T1000 (cell line): ENCODE measurements around the gene SERGEF.

Source experiments
- DNase-seq: peaks from one replicate; lab custom pipeline; 2025; ENCODE audit warnings: mixed read lengths; lab: John Stamatoyannopoulos, UW

The SERGEF gene

DNA sequence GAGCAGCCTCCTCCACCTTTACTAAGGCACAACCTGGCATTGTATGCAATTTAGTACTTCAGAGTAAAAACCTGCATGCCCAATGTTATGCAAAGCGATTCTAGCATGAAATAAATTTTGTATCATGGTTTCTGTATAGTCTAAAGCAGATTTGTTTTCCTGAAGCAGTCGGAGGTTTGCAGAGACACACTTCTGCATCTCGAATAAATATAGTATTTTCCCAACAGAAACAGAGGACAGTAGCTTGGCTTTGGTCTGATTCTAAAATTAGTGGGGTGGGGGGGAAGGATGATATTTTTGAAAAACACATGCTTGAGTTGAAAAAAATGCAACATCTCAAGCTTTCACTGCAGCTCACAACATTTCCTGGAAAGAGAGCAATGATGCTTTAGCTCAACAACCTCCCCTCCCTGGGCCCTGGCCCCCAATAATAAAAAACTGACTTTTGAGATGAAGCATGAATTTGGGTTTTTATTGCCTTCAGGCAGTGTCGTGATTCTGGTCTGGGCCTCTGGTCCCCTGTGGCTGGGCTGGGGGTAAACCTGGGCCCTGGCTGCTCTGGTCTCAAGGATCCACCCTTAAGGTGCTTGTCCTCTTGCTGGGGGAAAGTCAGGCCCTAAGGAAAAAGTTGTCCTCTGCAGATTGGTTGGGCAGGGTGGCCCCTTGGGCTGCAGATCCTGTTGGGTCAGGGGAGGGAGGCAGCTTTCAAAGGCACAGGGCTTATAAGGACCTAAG lies 230.1 kb downstream of the SERGEF start:
- no peak for DNase-seq

DNA sequence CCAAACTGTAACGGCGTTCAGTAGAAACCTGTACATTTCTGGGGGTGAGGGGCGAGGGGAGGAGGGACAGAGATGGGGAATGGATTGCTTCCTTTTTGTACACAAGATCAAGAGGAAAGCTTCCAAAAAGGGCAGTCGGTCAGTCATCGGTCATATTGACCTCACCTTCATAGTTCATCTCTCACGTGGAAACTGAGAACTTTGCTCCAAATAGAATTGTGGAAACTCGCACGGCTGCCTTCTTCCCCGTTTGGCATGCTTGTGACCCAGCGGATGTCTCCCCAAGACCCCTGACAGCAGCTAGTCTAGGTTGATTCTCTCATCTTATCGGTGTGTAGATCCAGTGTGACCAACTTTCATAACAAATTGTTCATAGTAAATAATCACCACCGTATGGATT lies 230.7 kb downstream of the SERGEF start:
- no peak for DNase-seq

DNA sequence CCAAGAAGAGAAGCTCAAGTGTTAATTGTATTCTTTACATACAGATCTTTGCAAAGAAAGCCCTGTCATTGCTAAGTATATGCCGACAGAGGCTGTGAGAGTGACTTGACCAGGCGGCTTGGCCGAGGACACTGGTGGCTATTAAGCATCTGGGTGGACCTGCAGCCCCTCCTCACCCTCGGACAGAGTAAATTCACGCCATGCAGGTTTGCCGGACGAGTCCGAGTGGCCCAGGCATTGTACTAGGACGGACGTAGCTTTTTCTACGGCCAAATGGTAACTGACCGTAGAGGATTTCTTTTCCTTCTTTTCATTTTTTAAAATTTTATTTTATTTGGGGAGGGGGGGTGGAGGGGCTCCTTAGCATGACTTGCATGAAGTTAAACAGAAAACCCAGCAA lies 231.2 kb downstream of the SERGEF start:
- DNase-seq, result no peak

DNA sequence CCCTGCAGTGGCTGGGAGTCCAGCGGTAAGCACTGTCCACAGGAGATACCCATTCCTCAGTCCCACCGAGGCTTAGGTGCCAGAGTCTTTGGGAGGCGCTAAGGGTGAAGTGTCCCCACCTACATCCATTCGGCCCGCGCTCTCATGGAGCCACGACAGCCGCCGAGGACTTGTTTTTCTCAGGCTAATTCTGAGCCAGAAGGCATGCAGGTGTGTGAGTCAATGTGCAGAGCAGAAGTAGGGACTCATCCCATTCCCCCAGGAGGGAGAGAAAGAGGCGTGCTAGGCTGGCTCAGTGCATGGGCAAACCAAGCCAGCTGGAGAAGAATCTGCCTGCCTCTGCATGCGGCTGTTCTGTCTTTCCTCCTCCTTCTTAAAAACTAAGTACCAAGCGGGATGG lies 231.6 kb downstream of the SERGEF start:
- no peak for DNase-seq

DNA sequence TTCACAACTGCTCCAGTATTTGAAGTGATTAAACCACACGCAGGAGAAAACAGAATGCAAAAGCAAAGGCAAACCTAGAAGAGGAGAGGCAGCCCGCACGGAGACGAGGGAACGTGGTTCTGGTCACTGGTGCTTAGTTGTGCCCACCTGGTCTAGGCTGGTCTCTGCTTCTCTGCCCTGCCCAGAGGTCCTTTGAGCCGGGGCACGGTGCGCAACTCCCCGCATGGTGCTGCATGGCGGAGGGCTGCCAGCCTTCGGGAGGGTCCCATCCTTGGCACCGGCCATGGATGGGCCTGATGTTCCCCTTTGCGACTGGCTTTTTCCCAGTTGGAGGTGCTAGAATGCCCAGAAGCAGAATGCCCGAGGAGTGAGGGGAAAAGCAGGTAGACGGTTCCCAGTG lies 232.2 kb downstream of the SERGEF start:
- no peak for DNase-seq

DNA sequence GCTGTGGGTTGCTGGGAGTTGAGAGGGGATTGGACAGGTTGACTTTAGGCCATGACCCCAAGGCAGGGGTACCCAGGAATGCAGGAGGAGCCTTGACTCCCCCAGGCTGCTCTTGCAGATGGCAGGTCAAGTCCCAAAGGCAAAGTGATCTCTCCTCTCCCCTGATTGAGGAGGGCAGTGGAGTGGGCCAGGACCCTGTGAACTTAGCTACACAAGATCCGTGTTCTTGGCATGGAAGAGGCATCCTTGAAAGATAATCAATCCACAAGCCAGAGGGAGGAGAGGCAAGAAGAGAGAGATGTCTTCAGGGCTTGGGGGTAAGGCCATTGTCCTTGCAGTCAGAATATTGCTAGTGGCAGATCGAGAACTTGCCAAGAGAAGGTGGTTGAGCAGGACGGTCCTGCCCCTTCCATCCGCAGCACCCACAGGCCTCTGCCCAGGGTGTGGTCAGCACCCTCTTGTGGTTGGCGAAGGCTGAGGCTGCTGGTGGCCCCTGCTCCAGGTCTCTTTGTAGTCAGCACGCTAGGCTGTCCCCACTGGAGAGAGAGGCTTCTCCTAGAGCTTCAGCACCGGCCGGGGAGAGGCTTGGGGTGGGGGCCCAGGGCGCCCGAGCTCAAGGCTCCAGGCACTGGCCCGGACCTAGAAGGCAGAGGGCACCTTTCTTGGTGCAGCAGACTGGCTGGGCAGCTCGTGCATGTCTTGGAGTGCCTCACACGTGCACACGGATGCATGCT lies 232.8 kb downstream of the SERGEF start:
- DNase-seq, result no peak

DNA sequence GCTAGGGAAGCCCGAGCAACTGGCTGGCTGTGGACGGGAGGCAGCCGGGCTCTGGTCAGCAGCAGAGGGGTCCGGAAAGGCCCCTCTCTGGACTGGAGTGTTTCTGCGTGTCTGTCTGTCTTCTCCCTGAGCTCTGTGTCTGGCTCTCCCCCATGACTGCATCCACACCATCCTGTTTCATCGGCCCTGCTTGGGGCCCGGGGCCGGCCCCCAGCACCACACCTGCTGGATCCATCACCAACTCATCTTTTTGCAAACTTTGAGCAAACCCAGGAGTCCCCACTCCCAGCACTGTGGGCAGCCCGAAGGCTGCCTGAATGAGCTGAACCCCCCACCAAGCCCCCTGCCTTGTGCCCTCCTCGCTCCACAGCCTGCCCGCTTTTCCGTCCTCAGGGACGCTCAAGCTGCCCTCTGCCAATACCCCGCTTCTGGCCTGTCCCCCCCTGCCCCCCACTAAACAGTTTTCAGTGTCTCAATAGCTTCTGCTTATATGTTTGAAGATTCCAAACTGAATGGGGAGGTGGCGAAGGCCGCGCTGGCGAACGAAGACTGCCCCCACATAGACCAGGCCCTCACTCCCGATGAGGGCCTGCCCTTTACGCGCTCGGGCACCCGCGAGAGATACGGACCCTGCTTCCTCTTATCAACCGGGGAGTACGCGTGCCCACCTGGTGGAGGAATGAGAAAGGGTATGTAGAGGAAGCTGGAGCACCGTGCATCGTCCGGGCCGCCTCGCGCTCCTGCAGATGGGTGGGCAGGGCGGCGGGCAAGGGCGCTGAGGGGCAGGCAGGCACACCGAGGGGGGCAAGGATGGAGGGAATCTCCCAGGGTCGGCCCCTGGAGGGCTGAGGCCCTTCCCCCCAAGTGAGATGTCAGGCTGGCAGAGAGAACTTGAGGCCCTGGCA lies 233.6 kb downstream of the SERGEF start:
- no peak for DNase-seq

DNA sequence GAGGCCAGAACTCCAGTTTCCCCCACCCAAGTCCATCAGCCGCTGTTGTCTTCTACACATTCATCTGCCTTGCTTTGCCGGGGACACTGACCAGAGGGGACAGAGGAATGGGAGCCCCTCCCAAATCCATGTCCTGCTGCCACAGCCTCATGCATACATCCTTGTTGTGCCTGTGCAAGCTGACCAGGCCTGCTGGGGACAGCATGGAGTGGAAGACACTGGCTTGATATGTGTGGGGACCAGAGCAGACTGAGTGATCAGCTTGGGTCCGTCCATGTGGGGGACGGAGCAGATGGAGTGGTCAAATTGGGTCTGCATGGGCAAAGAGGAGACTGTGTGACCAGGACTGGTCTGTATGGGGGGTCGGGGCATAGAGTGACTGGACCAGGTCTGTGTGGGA lies 234.5 kb downstream of the SERGEF start:
- no peak for DNase-seq

DNA sequence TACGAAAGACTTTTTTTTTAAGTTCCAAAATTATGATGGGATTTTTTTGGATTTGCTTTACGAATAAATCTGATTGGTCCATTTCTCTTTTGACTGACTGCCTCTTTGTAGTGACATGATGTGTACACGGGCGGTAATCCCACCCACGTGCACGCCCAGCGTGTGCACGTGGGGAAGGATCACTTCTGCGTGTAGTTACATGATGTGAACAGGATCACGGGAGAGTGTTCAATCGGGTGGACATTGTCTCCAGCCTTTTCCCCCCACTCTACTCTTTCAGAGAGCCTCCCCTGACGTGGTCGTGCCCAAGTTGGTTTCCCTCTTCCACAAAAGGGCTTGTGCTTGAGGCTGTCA lies 235.1 kb downstream of the SERGEF start:
- no peak for DNase-seq

DNA sequence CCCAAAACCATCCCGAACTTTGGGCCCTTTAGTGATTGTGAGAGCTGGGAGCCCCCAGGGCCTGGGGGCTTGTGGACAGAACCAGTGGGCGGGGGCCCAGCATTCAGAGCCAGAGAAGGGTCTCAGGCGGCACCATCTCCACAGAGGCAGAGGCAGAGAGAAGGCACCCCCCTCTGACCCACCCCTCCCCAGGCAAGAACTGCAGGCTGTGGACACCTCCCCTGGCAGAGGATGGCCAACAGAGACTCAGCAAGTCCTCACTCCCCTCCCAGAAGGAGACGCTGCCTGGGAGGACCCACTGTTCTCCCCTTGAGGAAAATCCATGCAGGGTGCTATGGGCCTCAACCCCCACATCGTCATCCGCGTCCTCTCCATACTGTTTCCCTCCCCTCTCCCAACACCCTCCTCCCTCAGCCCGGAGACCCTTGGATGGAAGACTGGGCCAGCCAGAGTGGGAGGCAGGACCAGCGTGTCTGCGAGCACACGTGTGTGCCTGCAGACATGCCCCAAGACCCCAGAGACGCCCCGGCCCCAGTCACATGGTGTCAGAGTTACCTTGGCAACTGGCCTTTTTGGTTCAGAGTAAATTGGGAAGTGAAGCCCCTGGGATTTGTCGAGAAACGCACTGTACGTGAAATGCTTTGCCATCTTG lies 235.6 kb downstream of the SERGEF start:
- no peak for DNase-seq

DNA sequence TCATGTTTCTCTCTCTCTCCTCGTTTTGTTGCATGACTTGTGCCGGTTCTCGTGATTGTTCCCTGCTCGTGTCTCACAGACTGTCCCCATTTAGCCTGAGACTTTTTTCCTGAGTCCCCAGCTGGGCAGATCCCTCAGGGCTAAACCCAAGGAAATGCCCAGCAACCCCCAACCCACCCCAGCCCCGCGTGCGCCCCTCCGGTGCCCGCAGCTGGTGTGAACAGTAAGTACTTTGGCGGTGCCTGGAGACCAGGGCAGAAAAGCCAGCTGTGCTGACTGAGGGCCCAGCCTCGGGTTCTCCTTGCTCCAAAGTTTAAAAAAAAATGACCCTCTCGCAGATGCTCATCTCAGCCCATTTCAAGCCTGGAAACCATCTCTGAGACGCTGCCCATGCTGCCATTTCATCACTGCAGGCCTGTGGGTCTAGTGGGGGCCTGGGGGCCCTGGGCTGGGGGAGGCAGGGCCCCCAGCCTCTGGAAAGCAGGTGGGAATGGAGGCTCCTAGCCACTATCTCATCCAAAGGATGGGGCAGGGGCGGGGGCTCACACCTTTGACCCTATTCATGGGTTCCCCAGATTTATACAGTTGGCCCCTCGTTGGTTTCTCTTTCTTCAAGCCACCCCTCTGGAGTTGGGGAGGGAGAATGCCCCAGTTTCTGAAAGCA lies 236.5 kb downstream of the SERGEF start:
- DNase-seq, result no peak

DNA sequence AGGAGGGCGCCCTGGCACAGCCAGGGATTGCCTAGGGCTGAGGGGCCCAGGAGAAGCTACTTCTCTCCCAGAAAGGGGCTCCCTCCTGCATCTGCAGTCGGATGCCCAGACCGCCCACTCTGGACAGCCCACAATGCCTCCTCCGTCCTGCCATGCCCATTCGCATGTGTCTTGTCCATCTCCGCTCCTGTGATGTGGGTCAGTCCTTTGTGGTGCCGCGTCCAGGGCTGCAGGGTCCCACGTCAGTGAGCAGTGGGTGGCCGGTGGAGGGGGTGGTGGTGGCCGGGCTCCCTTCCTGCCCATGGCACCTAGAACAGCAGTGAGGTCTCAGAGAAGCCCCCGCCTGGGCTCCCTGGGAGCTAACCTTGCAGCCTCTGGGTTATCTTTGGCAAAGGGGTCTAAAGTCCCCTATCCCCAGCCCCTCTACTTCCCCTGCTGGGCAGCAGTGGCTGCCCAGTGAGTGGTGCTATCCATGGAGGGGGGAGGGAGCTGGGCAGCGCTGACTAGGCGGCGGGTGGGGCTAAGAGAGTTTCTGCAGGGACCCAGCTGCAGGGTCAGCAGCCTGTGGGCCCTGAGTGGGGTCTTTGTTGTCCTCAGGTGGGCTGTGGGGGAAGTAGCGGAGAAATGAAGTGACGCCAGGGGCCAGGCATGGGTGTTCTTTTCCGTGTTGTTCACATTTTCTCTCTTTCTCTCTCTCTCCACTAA lies 237.2 kb downstream of the SERGEF start:
- no peak for DNase-seq

DNA sequence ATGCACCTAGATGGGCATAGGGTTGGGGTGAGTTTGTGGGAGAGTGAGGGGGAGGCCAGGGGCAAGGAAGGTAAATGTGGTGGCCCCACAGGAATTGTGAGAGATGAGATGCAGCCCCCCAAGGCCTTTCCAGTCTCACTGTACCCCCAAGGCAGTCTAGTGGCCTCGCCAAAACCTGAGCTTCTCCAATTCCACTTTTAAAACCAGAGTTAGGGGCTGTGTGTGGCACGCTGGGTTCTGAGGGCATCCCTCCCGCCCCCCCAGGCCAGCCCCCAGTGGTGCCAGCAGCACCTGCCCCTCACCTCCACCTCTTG lies 237.9 kb downstream of the SERGEF start:
- no peak for DNase-seq

DNA sequence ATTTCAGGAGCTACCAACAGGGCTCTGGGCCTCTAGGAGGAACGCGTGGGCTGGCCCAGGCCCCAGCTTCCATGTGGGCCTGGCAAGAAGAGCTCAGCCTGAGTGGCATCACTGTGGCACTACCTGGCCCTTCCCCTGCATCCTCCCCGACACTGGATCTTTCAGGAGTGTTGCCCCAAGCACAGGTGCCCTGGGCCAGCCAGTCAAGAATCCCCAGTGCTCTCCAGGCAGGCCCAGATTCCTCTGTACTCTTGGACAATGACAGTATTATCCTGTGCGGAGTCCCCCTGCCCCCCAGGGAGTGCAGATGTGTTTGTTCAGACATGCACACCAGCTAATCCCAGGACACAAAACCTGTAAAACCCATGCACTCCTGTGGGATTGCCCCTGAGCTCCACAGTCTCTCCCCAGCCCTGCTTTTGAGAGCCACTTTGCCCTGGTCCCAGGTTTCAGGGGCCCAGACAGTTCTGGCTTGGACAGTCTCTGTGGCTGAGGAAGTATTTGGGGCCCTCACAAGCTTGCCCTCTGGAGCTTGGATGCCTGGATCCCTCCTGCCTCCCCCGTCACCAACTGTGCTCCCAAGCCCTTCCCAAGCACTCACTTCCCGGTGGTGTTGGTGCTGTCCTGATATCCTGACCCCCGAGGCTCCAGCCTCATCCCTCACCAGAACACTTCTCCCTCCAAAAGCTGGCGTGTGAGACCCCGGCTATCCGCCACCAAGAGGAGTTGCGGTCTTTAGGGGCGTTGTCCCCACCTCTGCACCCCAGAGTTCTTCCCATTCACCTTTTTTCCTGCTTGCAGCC lies 238.4 kb downstream of the SERGEF start:
- no peak for DNase-seq

DNA sequence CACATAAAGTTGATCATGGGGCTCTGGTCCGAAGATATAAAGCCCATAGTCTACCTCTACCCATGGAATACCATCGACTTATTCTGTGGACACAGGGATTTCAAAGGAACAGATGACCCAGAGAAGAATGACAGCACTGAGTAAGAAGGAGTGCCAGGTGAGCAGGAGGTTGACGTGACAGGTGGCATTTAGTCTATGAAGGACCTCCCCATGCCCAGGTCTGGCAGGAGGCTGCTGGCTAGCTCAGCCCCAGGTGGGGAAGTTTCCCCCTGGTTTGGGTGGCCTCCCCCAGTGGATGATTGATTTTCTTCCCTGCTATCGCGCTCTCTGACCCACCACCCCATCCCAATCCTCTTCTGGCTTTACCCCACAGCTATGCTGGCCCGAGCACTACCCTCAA lies 239.2 kb downstream of the SERGEF start:
- DNase-seq, result no peak

DNA sequence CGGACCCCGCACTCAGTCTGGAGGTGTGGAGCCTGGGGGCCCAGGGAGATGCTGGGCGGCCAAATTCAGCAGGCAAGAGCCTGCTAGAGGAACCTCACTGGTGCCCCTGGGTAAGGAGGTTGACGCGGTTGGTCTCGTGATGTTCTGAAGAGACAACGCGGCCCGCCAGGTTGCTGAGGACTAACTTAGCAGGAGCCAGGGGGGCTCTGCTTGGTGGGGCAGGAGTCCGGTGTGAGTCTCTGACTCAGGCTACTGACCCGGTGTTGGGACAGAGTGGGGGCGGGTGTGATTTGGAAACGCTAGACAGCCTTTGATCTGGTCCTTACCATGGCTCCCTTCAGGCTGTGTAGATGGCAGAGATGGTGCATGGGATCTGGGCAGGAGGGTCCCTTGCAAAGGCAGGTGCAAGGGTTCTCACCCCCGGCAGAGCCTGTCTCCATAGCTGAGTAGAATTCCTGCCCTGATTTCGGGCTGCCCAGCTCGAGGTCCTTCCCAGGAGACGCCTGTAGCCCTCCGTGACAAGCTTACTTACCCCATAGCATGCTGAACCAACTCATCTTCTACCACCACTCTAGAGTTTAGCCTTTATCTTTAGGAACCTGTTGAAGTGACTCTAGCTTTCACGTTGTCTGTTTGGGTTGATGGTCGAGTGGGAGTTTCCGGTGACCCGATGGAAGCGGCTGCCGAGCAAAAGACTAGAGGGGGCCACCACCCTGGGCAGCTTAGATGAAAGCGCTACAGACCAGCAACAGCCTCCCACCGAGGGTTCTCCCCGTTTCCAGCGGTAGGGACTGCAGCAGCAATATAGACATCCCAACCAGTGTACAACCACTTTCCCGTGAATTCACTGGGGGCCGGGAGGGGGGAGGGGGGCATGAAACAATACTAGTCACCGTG lies 239.9 kb downstream of the SERGEF start:
- no peak for DNase-seq

DNA sequence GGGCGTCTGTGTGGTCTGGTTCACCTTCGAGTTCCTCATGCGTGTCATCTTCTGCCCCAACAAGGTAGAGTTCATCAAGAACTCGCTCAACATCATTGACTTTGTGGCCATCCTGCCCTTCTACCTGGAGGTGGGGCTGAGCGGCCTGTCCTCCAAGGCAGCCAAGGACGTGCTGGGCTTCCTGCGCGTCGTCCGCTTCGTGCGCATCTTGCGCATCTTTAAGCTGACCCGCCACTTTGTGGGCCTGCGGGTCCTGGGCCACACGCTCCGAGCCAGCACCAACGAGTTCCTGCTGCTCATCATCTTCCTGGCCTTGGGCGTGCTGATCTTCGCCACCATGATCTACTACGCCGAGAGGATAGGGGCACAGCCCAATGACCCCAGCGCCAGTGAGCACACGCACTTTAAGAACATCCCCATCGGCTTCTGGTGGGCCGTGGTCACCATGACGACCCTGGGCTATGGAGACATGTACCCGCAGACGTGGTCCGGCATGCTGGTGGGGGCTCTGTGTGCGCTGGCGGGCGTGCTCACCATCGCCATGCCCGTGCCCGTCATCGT lies 240.9 kb downstream of the SERGEF start:
- no peak for DNase-seq

DNA sequence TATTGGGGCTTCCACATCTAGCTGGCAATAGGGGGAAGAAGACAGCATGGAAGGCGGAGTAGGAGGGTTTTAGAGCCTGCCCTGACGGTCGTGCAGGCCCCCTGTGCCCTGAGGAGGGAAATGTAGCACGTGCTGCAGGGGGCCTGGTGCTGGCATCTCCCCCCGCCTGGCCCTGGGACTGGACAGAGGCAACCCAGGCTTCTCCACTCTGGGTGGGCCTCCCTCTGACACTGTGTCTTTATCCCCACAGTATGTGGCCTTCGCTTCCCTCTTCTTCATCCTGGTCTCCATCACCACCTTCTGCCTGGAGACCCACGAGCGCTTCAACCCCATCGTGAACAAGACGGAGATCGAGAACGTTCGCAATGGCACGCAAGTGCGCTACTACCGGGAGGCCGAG lies 241.4 kb downstream of the SERGEF start:
- DNase-seq, result no peak

DNA sequence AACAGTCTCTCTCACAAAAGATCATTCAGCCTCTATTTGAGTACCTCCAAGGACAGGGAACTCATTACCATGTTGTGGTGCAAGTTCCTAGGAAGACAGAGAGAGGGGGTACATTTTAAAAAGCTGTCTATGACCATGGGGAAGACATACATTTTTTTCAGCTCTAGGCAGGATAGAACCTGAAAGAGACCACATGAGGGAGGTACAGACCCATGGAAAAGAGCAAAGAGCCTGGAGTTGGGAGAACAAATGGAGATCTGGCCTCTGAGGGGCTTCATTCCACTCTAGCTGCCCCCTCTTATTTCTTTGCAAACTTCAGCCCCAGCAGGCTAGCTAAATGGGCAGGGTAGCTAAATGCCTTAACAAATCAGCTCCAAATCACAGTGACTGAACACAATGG lies 241.9 kb downstream of the SERGEF start:
- DNase-seq, result no peak
